Fibroblast of peridontal ligament (primary cell): ENCODE results near the gene ZNF500.

Source experiments
- DNase-seq: peaks from one replicate; pipeline ENCODE4 v3.0.0-alpha.2; 2010; ENCODE audit errors: extremely low read depth

ZNF500 gene

DNA sequence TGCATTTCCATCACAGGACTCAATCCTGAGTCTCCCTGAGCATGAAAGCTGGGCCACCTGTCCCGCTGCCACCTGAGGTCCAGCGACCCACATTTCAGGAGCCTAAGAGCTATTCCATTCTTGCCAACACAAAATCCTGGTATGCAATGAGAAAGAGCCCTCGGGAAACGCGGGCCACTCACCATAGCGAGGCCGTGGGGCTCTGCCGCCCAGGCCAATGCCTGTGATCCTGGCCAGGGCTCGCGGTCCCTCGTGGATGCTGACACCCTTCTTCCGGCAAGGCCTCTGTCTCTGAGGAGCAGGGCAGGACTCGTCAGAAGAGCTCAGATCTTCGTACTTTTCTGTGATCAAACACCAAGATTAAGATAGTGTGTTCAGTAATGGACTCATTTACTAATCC, 62.0 kb downstream of the ZNF500 start:
- no peak for DNase-seq

GRCh38 chr16:4704491-4704890, 62.5 kb downstream of the ZNF500 start:
- no peak for DNase-seq

- DNase-seq, result no peak
These were observed 63.1 kb downstream of the ZNF500 start for GRCh38 chr16:4703906-4704305.

GRCh38 chr16:4702466-4702808, 64.5 kb downstream of the ZNF500 start:
- no peak for DNase-seq

DNA sequence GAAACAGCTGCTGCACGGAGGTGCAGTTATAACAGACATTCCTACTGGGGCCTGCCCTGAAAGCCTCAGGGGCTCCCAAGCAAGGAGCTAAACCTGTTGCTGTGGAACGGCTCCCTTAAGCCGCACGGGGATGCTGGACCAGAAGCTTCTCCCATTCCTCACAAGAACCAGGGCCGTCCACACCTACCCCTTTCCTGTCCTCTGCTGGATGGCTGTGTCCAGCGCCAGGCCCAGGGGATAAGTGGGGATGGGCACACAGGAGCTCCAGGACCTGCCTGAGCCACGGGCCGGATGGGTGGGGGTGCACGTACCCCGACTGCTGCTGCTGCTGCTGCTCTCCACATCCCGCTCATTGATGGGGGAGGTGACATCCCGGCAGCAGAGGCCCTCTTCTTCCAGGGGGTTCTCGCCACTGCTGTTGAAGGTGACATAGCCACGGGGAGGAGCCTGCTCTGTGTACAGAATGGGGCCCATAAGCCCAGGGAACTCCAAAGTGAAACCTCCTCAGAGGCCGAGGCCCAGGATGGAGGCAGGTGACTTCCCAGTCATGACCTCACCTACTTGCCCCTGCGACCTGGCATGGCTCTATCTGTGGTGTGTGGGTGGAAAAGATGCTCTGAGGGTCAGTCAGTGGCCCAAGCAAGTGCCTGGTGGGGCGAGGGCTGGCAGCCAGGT, 65.0 kb downstream of the ZNF500 start:
- no peak for DNase-seq

- no peak for DNase-seq
These were observed 65.8 kb downstream of the ZNF500 start for GRCh38 chr16:4700997-4701743.

GRCh38 chr16:4700380-4700996, 66.5 kb downstream of the ZNF500 start:
- DNase-seq, result no peak

GRCh38 chr16:4699046-4699556, 67.9 kb downstream of the ZNF500 start:
- no peak for DNase-seq

DNA sequence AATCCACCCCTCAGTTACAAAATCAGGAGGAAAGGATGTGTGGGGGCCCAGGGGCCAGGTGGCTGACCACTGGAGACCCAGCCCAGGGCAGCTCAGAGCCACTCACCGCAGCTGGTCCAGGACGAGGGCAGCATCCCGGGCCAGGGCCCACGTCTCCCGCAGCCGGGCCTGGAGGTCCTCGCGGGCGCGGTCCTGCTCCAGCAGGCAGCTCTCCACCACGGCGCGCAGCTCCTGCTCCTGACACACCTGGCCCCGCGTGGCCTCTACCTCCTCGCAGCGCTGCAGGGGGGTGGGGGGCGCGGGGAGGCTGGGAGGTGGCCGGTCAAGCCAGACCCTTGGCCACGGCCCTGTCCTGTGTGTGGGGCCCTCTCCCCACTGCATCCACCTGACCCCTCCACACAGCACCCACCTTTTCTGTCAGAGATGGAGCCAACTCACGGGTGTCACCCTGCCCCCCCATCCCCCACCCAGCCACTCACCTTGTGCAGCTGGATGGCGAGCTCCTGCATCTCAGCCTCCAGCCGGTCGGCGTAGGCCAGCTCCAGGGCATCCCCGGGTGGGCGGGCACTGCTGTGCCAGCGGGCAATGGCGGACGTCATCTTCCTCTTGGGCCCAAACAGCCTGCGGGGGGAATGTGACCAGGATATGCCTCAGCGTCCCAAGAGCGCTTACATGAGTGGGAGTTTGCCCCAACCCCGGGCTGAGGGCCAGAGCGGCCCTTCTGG, 68.5 kb downstream of the ZNF500 start:
- DNase-seq, result no peak
